Stimulated activated CD4-positive, alpha-beta T cell treated with anti-CD3 and anti-CD28 coated beads, Interleukin-2, amount 100 ng/mL, for 48 hours (primary cell): ENCODE data around the gene CIB1.
"Not testable (repeated sequence)": the region's sequence is repeated elsewhere in the genome, so short reads cannot be mapped to it uniquely, and the experiment has no call there.

ENCODE experiments used
- DNase-seq, 2 donors: peaks; one replicate each; pipeline ENCODE4 v3.0.0-alpha.2; 2020

The CIB1 gene

DNA sequence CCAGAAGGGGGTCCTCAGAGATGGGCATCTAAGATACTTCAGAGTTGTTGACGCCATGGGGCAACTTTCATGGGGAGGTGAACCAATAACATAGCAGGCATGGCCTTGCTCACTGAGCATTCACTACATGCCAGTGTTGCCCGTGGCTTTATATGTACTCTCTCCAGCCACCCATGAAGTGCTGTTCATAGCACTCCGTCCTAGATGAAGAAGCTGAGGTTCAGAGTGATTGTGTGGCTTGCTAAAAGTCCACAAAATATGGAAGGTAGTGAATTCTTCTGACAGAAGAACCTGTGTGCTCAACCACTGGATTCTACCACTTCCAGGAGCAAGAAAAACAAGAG, 42.4 kb downstream of the CIB1 start:
- no peak for DNase-seq

DNA sequence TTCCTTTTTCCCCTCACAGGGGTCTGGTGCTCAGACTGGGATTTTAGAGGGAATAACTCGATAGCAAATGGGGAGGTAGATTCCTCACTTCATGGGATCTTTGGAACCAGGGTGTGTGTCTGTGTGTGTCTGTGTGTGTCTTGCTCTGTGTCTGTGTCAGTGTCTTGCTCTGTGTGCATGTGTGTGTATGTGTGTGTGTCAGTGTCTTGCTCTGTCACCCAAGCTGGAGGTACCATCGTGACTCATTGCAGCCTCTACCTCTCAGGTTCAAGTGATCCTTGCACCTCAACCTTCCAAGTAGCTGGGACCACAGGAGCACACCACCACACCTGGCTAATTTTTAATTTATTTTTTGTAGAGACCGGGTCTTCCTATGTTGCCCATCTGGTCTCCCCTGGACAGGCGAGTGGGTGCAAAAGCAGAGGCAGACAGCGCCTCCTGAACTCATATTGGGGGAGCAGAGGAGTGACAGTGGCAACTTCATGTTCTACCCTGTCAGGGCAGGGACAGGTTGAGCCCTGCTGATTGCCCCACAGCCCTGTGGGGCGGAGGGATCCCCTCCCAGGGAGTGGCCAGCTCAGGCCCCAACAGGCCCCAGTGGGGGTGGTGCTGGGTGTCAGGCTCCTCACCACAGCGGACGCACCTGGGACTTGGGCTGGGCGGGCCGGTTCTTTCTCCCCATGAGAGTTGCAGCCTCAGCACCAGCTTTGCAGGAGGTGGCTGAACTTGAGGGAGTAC, 43.0 kb downstream of the CIB1 start:
- DNase-seq, result no peak

- DNase-seq, result no peak
Observed at GRCh38 chr15:90189781-90190467, 43.8 kb downstream of the CIB1 start.

DNA sequence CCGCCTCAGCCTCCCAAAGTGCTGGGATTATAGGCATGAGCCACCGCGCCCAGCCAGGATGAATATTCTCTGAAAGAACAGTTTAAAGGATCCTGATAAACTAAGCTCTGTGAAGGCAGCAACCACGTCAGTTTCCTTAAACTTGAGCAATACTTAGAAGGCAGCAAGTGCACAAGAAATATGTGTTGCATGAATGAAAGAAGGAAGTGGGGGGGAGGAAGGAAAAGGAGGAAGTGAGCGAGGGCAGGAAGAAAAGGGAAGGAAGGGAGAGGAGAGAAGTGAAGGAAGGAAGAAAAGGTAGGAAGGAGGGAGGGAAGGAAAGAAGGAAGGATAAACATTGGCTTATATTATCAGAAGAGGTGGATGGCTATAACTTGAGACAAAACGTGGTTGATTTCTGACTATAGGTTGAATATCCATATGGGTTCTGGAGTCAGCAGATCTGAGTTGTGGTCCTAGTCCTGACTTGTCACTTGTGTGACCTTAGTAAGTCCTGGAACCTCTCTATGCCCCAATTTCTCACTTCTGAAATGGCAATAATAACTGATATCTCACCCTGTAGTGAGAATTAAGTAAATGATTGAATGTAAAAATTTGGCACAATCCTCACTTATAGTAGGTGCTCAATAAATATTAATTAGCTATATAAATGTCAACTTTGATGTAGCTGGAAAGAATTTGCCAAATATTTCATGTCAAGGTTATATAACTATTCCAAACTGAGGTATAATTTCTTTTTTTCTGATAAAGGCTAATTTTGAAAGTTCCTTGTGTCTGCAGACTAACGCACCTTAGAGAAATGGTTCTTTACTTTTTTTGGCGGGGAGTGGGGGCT, 44.6 kb downstream of the CIB1 start:
- DNase-seq, result no peak

- not testable (repeated sequence) for DNase-seq
Observed at GRCh38 chr15:90188065-90188464, 45.7 kb downstream of the CIB1 start.

DNA sequence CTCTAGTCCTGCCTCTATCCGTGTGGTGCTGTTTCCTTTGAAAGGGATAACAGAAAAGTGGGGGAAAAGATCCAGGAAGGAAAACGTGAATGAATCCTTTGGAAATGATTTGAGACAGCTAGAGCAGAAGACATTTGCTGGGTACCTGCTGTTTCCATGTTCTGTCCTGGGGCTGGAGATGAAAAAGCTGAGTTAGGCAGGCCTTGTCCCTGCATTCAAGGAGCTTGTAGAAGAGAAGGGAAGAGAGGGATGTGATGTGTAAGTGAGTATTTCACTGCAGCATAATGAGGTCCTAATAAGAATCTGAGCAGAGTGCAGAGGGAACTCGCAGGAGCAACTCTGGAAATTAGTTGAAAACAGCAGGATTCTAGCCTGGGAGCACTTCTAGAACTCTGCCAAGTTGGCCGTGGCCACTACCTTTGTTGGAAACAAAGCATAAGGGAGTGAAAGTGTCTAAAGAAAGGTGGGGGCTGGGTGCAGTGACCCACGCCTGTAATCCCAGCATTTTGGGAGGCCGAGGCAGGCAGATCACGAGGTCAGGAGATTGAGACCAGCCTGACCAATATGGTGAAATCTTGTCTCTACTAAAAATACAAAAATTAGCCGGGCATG, 46.4 kb downstream of the CIB1 start:
- DNase-seq, result no peak

DNA sequence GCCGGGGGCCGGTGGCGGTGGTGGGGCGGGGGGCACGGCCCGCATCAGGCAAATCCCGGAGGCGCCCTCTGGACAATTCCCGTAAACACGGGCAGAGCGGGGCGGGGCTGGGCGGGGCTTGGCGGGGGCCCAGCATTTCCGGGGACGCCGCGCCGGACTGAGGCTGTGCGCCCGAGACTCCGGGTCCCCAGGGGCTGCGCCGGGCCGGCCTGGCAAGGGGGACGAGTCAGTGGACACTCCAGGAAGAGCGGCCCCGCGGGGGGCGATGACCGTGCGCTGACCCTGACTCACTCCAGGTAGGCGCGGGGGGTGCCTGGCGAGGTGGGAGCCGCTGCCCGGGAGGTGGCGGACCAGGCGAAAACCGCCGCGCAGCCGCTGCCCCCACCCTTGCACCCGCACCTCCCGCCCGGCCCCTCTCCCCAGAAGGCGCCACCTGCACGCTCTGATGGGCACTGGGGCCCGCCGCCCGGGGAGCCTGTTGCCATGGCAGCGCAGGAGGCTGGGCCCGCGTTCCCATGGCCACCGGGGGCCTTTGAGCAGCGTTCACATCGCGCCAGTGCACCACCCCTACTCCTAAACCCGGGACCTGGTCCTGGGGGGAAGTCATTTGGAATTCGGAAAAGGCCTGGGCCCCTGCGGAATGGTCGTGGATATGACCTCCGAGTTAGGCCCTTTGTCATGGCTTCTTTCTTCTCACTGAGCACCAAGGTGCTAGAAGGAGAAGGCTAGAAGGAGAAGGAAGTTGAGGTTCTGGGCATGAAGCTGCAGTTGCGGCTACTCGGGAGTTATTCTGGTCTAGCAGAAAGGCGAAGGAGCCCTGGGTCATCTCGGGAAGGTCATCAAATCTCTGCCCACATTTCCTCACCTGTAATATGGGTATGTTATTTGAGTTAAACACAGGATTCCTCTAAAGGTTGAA, 48.7 kb downstream of the CIB1 start:
- DNase-seq, result peak; percentile 33 to 45

DNA sequence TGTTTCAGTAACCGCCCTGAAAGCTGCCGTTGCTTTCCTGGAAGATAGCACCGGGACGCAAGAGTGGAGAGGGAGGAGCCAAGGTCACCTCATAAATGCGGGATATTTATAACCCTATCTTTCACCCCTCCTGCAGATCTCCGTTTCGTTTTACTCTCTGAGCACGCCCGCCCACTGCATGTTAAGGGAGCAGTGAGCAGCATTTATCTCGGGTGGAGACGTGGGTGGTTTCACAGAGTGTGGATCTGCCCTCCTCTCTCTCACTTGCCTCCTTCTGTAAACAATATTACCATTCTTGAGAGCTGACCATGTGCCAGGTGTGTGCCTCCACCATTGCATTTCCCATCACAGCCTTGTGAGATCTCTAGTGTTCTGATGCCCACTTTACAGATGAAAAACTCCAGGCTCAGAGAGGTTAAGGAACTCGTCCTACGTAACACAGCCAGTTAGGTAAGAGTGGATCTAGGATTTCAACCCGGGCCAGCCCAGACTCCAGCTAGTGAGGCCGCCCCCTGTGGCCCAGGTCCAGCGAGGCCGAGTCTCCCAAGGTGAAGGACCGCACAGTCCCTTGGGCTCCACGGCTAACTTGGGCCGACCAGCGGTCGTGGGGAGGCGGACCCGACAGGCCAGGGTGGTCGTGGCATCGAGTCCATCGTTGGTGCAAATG, 49.5 kb downstream of the CIB1 start:
- peak in 1 of 2 donors; percentile 30 for DNase-seq

DNA sequence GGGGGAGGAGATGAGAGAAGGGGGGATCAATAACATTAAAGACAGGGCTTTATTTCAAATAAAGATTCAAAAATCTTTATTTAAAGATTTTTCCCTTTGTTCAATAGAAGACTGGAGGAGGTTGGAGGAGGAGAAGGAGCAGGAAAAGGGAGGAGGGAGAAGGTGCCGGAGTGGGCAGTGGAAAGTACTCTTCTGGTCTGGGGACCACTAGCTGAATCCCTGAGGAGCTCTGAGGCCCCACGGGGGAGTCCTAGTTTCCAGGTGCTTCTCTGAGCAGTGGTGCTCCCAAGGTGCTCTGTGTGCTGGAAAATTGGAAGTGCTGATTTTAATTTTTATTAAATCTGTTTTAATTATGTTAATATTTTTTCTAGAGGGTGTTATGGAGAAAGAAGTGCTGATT, 52.0 kb downstream of the CIB1 start:
- DNase-seq, result no peak
